Natural killer cell treated with Interleukin-12 subunit alpha and Interleukin-12 subunit beta and Interleukin-15 and Interleukin-18, amount 100 ng/mL, for 72 hours (primary cell): ENCODE measurements around the gene POU6F2. TPM values are rescaled to one million over a fixed set of nuclear protein-coding genes. Genes with fewer than 3 reads are reported as not detected.

Source experiments
- ATAC-seq, 2 donors: fragments of 150-1000 bp; cut with Tn5 transposase in 1 of 2; sonication (Bioruptor Pico), chemical (Tn5 transposase) in 1 of 2; 2 replicates each; pipeline ENCODE4 v1.10.0; 2021
- DNase-seq: peaks from one replicate; pipeline ENCODE4 v3.0.0; 2022; ENCODE audit warnings: low spot score
- H3K27ac Mint-ChIP-seq, 2 donors: 1 replicate in 1 of 2; 2 replicates in 1 of 2; pipeline ENCODE4 v1.8.0; 2022; ENCODE audit warnings: mixed read lengths in 2 of 2, mild to moderate bottlenecking in 1 of 2, moderate library complexity in 1 of 2
- H3K27me3 Mint-ChIP-seq, 2 donors: 1 replicate in 1 of 2; 2 replicates in 1 of 2; pipeline ENCODE4 v1.8.0; 2022; ENCODE audit warnings: mixed read lengths in 2 of 2
- H3K36me3 Mint-ChIP-seq: one replicate; pipeline ENCODE4 v1.8.0; 2022; ENCODE audit warnings: mixed read lengths
- H3K4me1 Mint-ChIP-seq, 2 donors: 1 replicate in 1 of 2; 2 replicates in 1 of 2; pipeline ENCODE4 v1.8.0; 2022; ENCODE audit warnings: low read depth in 2 of 2, mixed read lengths in 2 of 2, mild to moderate bottlenecking in 1 of 2
- H3K4me3 Mint-ChIP-seq: one replicate; pipeline ENCODE4 v1.8.0; 2022; ENCODE audit warnings: mixed read lengths
- H3K9me3 Mint-ChIP-seq: 2 replicates; pipeline ENCODE4 v1.8.0; 2022; ENCODE audit warnings: mixed read lengths
- total RNA-seq, 2 donors: library from RNA; stranded (reverse); gene quantifications; one replicate each; pipeline ENCODE4 v1.2.3, GENCODE V29; 2022

The POU6F2 gene
- total RNA-seq, 2 donors from 2014 or later: 0.24 to 0.28 TPM

DNA sequence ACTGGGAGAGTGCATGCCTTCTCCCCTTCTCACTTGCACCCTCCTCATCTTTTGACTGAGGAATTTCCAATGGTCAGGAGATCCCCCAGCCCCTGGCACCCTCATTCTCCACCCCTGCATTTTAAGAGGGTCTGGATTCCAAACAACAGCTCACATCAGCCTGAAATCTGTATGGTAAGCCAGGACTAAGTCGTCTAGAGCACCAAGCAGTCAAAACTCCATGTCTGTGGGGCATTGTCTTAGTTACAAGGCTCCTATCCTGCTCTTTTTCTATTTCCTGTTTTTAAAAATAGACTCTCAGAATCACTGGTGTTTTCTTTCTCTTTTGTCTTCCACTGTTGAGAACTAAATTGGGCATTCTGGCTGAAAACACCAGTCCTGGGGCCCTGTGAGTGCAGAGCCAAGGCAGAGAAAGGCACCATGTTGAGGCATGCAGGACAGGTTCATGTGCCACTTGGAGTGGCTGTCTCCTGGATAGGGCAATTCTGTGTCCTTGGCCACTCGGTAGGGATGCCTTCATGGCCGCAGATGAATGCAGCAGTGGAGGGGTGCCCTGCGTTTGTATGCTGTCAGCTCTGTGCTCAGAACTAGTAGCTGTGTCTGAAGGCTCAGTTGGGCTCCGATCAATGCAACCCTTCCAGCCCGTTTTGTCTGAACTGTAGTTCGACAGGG lies 371.9 kb downstream of the POU6F2 start:
- no peak overlapping the region for H3K27ac Mint-ChIP-seq
- H3K4me3 Mint-ChIP-seq: no peak overlapping the region
- DNase-seq: no peak
- no peaks in the 10 kb centered on the region for H3K36me3 Mint-ChIP-seq
- no peaks in the 10 kb centered on the region for H3K4me1 Mint-ChIP-seq
- peak in 1 of 2 donors; percentile 57 for ATAC-seq
- no peaks in the 10 kb centered on the region for H3K9me3 Mint-ChIP-seq
- peaks cover 9 to 11% of the 10 kb centered on the region in 2 donors for H3K27me3 Mint-ChIP-seq

DNA sequence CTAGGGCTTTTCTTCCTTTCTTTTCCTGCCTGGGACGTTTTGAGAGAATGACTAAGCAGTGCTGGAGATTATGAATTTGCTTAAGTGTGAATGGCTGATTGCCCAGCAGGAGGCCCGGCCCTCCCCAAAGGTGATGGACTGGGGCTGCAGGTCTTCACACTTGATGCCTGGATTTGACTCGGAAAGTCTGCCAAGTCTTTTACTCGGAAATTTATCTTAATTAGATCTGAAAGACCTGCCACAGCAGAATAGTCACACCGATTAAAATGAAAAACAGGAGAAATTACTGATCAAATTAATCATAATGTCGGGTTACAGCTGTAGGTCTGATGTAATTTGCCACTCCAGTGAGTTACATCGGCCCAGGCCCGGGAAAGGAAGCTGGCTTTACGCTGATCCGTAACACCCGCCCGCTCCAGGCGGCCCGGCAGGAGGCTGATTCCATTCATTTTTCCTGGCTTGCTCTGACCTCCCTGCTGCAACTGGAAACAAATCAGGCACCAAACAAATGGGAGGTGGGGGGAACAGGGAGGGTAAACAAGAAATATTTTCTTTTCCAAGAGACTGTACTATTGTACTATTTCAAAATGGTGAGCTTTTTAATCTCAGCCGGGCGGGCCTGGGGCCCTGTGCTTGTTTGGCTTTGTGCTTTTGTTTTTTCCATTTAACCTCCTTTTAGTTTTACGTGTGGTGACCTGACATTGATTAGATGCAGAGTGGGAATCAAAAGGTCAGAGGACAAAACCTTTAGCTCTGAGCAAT lies 376.1 kb downstream of the POU6F2 start:
- Mint-ChIP-seq H3K9me3 (no peaks in the 10 kb centered on the region), H3K36me3 (no peaks in the 10 kb centered on the region), H3K27ac (no peak overlapping the region), H3K4me3 (no peak overlapping the region), H3K27me3 (peaks cover 8 to 9% of the 10 kb centered on the region in 2 donors), H3K4me1 (peaks cover 5 to 8% of the 10 kb centered on the region in 2 donors)
- DNase-seq (no peak), ATAC-seq (no peak)

DNA sequence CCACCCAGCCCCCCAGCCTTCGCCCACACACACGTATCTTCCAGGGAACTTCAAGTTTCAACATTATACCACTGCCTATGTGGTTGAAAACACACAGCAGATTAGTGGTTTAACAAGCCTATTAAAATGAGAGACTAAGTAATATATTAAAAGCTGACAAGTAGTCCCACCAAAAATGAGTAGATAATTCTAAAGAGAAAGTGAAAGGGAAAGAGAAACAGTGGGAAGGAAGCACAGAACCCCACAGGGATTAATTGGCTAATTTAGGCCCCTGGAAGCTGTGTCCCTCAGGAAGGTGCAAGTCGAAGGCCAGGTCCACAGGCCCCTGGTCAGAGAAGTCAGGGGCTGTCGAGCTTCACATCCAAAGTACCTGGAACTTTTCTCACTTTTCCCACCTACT lies 378.0 kb downstream of the POU6F2 start:
- Mint-ChIP-seq H3K27ac (peak overlapping the region; percentile 13 to 39), H3K36me3 (no peaks in the 10 kb centered on the region), H3K4me3 (no peak overlapping the region), H3K27me3 (peaks cover 0 to 5% of the 10 kb centered on the region in 2 donors), H3K9me3 (no peaks in the 10 kb centered on the region), H3K4me1 (peaks cover 5 to 8% of the 10 kb centered on the region in 2 donors)
- DNase-seq: no peak
- ATAC-seq: no peak

DNA sequence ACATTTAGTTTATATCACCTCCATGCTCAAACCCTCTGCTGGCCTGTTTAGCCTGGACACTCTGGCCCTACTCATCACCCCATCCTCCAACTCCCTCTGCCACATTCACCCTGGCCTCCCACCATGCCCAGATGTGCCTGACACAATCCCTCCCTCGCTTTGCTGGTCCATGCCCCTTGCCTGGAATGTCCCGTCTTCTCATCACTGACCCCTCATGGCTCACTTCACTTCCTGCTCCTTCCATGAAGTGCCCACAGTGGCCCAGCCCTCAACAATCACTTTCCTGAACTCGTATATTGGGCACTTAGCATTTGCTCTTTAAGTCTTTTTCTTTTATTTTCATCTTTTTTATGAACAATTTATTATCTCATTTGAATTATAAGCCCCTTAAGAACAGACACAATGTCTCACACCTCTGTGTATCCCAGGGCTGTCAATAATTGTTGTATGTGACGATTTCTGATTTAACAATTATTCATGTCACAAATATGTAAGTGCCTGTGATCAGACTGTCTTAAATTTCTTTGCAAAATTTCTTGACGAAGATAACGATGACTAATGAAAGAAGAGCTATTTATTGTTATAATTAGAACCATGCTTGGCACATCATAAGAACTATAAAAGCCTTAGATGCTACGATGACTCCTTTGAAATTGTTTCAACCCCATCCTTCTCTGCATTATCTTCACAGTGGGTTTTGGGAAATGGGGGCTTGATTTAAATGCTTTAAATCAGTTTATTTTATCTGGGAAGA lies 378.6 kb downstream of the POU6F2 start:
- DNase-seq: no peak
- peaks cover 0 to 5% of the 10 kb centered on the region in 2 donors for H3K27me3 Mint-ChIP-seq
- H3K4me1 Mint-ChIP-seq: peaks cover 5 to 8% of the 10 kb centered on the region in 2 donors
- H3K36me3 Mint-ChIP-seq: no peaks in the 10 kb centered on the region
- peak overlapping the region; percentile 13 to 39 for H3K27ac Mint-ChIP-seq
- no peaks in the 10 kb centered on the region for H3K9me3 Mint-ChIP-seq
- ATAC-seq: peak in 1 of 2 donors; percentile 24
- H3K4me3 Mint-ChIP-seq: no peak overlapping the region

DNA sequence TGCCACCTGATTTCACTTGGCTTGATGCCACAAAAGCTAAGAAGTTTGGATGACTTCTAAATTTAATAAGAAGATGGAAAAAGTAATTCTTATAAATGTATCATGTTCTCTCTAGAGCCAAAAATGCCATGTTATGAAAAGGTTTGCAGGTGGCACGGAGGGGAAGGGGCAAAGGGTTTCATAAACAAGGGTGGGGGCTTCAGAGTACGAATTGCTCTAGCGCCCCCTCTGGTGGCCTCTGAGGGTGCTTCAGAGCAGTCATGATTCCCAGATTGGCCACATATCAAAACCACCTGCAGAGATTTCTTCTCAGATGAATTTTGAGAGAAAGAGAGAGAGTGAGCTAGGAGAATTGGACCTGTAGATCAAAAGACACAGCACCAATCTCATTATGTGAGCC lies 379.9 kb downstream of the POU6F2 start:
- Mint-ChIP-seq H3K4me3 (no peak overlapping the region), H3K4me1 (peaks cover 5 to 8% of the 10 kb centered on the region in 2 donors), H3K9me3 (no peaks in the 10 kb centered on the region), H3K27me3 (peaks cover 5 to 10% of the 10 kb centered on the region in 2 donors), H3K36me3 (no peaks in the 10 kb centered on the region), H3K27ac (no peak overlapping the region)
- DNase-seq: no peak
- ATAC-seq: no peak

DNA sequence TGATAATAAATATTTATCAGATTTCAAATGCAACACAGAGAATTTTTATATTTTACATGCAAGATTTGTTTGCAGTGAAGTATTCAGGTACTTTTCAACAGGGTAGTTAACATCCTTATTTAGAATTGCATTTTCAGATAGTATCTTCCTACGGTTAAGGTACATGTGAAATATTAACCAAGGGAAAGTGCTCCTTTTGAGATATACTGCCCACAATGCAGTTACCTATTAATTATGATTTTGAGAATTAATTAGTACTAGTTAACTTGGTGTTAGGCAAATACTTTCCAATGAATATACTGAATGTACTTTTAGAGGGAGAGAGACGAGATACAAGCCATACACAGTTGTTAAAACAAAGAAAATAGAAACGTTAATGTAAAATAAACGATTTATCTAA lies 382.3 kb downstream of the POU6F2 start:
- ATAC-seq (no peak), DNase-seq (no peak)
- peaks cover 5 to 8% of the 10 kb centered on the region in 2 donors for H3K4me1 Mint-ChIP-seq
- H3K9me3 Mint-ChIP-seq: no peaks in the 10 kb centered on the region
- peaks cover 20 to 27% of the 10 kb centered on the region in 2 donors for H3K27me3 Mint-ChIP-seq
- H3K4me3 Mint-ChIP-seq: no peak overlapping the region
- no peaks in the 10 kb centered on the region for H3K36me3 Mint-ChIP-seq
- no peak overlapping the region for H3K27ac Mint-ChIP-seq

DNA sequence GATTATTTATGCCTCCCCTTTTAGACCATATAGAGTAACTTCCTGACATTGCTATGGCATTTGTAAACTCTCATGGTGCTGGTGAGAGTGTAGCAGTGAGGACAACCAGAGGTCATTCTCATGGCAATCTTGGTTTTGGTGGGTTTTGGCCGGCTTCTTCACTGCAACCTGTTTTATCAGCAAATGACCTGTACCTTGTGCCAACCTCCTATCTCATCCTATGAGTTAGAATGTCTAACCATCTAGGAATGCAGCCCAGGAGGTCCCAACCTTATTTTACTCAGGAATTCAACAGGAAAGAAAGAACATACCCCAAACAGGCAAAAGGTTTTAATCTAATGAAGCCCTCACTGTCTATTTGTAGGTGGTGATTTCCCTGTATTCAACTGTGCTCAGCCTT lies 383.1 kb downstream of the POU6F2 start:
- H3K27ac Mint-ChIP-seq: no peak overlapping the region
- H3K27me3 Mint-ChIP-seq: peaks cover 25 to 34% of the 10 kb centered on the region in 2 donors
- DNase-seq (no peak), ATAC-seq (no peak)
- H3K36me3 Mint-ChIP-seq: no peaks in the 10 kb centered on the region
- no peaks in the 10 kb centered on the region for H3K9me3 Mint-ChIP-seq
- H3K4me1 Mint-ChIP-seq: peaks cover under 1 to 5% of the 10 kb centered on the region in 2 donors
- H3K4me3 Mint-ChIP-seq: no peak overlapping the region

DNA sequence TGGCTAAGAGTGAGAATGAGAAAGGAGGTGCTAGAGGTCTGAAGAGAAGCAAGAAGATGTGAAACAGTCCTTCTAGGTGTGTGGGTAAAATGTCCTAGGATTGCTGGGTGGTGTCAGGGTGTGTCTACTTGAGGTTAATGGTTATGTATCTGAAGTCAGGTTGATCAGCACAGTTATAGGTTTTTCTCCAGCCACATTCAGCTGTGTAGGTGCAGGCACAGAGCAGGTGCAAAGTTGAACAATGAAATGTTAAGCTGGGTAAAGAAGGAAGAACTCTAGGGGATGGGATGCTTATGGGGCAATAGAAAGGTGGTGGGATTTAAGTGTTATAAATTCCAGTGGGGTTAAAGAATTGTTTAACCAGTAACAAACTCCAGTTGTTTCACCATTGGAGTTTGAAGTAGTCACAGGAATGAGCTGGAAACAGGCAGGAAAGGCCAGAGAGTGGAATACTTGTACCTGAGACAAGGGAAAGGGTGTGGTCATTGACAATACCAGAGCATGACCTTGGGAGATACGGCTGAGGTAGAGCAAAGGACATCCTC lies 388.1 kb downstream of the POU6F2 start:
- H3K4me3 Mint-ChIP-seq: no peak overlapping the region
- H3K36me3 Mint-ChIP-seq: no peaks in the 10 kb centered on the region
- ATAC-seq (no peak), DNase-seq (no peak)
- peaks cover 35 to 45% of the 10 kb centered on the region in 2 donors for H3K27me3 Mint-ChIP-seq
- H3K4me1 Mint-ChIP-seq: no peaks in the 10 kb centered on the region
- H3K27ac Mint-ChIP-seq: no peak overlapping the region
- H3K9me3 Mint-ChIP-seq: no peaks in the 10 kb centered on the region

DNA sequence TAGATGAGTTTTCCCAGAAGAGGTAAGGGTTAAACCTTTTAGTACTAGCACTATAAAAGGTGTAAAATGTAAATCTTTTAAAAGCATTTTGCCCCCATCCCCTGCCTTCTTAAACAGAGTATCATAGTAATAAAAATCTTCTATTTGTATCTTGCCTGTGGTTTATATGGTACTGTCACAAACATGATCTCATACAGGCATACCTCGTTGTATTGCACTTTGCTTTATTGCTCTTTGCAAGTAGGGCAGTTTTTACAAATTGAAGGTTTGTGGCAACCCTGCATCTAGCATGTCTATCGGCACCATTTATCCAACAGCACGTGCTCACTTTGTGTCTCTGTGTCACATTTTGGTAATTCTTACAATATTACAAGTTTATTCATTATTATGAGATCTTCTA lies 389.7 kb downstream of the POU6F2 start:
- Mint-ChIP-seq H3K27ac (no peak overlapping the region), H3K36me3 (no peaks in the 10 kb centered on the region), H3K9me3 (no peaks in the 10 kb centered on the region), H3K27me3 (peaks cover 34 to 37% of the 10 kb centered on the region in 2 donors), H3K4me1 (no peaks in the 10 kb centered on the region), H3K4me3 (no peak overlapping the region)
- DNase-seq (no peak), ATAC-seq (no peak)

DNA sequence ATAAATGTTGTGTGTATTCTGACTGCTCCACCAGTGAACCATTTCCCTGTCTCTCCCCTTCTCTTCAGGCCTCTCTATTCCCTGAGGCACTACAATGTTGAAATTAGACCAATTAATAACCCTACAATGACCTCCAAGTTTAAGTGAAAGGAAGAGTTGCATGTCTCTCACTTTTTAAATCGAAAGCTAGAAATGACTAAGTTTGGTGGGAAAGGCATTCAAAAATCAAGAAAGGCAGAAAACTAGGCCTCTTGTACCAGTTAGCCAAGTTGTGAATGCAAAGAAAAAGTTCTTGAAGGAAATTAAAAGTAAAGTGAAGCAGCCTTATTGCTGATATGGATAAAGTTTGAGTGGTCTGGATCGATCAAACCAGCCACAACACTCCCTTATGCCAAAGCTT lies 390.2 kb downstream of the POU6F2 start:
- DNase-seq (no peak), ATAC-seq (no peak)
- Mint-ChIP-seq H3K27ac (no peak overlapping the region), H3K4me1 (no peaks in the 10 kb centered on the region), H3K4me3 (no peak overlapping the region), H3K9me3 (no peaks in the 10 kb centered on the region), H3K27me3 (peaks cover 29 to 32% of the 10 kb centered on the region in 2 donors), H3K36me3 (no peaks in the 10 kb centered on the region)

DNA sequence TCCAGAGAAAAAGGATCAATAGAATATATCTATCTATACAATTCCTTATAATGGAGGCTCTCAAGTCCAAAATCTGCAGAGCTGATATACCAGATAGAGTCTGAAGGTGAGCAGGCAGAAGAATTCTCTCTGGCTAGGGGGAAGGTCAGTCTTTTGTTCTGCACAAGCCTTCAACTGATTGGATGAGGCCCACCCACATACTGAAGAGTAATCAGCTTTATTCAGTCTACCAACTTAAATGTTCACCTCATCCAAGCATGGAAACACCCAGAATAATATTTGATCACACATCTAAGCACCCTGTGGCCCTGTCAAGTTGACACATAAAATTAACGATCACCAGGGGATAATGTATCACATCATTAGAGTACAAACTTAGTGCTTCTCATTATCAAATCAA lies 394.7 kb downstream of the POU6F2 start:
- Mint-ChIP-seq H3K27me3 (peaks cover 6 to 9% of the 10 kb centered on the region in 2 donors), H3K4me3 (no peak overlapping the region), H3K4me1 (no peaks in the 10 kb centered on the region), H3K27ac (no peak overlapping the region), H3K36me3 (no peaks in the 10 kb centered on the region), H3K9me3 (no peaks in the 10 kb centered on the region)
- no peak for DNase-seq
- no peak for ATAC-seq

DNA sequence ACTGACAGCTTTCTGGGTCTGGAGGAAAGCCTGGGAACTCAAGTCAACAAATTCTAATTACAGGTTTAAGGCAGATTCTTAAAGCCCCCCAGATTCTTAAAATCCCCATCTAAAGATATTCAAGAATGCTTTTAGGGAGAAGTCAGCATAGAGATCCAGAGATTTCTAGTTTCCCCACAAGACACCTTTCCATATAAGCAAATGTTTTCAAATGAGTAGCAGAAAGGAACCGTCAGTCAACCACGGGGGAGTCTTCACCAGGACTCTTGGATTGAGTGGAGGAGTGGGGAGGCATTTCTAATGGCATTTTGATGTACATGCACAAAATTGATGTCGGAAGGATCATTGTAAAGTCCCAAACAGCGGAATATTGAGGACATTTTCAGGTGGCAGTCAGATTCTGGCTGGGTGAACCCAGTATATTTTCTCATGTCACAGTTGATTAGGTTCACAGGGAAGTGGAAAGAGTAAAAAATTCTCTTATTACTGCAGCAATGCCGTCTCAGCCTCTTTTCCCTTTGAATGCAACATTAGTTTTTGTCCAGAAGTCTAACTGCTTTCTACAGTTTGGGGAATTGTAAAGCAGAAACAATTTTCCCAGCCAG lies 396.8 kb downstream of the POU6F2 start:
- Mint-ChIP-seq H3K27me3 (peaks cover 3 to 19% of the 10 kb centered on the region in 2 donors), H3K9me3 (no peaks in the 10 kb centered on the region), H3K4me1 (no peaks in the 10 kb centered on the region), H3K27ac (no peak overlapping the region), H3K36me3 (no peaks in the 10 kb centered on the region), H3K4me3 (no peak overlapping the region)
- no peak for DNase-seq
- no peak for ATAC-seq

DNA sequence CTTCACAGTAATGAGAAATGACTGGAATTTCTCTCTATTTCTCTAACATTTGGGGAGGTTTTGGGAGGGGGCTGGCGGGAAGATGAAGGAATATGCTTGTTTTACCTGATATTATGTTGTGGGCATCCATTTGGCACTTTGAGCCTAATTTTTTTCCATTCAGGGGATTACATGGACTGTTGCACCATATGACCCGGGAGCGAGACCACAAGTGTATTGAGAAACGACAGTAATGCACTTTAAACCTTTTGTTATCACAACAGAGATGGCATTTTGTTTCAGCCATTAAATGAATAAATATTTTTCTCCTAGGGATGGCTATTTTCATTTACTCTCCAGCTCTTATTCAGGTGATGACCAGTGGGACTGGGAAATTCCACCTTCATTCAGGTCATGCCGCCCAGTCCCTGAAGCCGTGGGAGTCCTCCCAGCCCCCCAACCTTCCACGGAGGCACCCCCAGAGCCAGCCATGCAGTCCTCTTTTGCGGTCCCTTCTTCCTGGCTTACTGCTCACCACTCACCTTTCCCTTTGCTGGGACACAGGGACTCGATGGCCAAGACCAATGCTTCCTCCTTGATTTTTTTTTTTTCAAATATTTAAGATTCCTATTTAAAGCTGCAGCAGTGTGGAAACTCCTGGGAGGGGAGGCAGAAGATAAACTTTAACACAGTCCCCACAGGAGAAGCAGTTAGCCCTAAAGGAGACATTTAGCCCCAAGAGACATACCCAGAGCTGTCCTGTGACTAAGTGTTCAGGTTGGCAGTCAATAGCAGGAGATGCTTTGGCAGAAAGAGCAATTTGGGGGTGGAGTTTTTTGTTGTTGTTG lies 397.6 kb downstream of the POU6F2 start:
- ATAC-seq: no peak
- no peaks in the 10 kb centered on the region for H3K9me3 Mint-ChIP-seq

More for the DNA sequence above, 397.6 kb downstream of the POU6F2 start:
- Mint-ChIP-seq H3K4me3 (no peak overlapping the region), H3K4me1 (no peaks in the 10 kb centered on the region), H3K27ac (no peak overlapping the region), H3K36me3 (no peaks in the 10 kb centered on the region), H3K27me3 (peaks cover 3 to 19% of the 10 kb centered on the region in 2 donors)
- DNase-seq: no peak
